ENCODE measurements around the gene KCNA2. TPM values are rescaled to one million over a fixed set of nuclear protein-coding genes. Genes with fewer than 3 reads are reported as not detected.
A peak's percentile ranks its signal among the peaks of the same experiment; 100 is the strongest.

KCNA2 gene
- polyA plus RNA-seq, 3 donors, result not detected

DNA sequence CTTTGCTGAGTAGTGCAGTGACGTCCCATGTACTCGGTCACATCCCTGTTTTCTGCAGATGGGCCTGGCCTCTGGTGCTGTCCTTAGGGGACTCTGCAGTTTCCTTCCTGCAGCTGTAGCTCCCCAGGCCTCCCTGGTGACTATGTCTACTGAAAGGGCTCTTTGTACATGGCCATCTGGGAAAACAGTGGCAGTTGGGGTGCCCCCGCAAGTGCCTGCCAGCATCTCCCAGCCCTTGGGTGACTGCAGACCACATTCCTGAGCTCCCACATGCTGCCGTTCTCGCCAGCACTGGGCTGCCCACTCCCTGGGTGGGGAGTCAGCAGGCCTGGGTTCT lies 49.7 kb downstream of the KCNA2 start:
- TF ChIP-seq, protein P1, sequence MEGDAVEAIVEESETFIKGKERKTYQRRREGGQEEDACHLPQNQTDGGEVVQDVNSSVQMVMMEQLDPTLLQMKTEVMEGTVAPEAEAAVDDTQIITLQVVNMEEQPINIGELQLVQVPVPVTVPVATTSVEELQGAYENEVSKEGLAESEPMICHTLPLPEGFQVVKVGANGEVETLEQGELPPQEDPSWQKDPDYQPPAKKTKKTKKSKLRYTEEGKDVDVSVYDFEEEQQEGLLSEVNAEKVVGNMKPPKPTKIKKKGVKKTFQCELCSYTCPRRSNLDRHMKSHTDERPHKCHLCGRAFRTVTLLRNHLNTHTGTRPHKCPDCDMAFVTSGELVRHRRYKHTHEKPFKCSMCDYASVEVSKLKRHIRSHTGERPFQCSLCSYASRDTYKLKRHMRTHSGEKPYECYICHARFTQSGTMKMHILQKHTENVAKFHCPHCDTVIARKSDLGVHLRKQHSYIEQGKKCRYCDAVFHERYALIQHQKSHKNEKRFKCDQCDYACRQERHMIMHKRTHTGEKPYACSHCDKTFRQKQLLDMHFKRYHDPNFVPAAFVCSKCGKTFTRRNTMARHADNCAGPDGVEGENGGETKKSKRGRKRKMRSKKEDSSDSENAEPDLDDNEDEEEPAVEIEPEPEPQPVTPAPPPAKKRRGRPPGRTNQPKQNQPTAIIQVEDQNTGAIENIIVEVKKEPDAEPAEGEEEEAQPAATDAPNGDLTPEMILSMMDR (IDR thresholded peaks at IDR 0.05), result no peak
- Histone ChIP-seq H2AFZ (ENCODE audit: insufficient read depth, low read depth, low read length, poor library complexity, severe bottlenecking) (no peak overlapping the region), H3K4me1 (ENCODE audit: control insufficient read depth in 1 of 2, insufficient read depth in 2 of 2, low read length in 2 of 2) (peaks cover 0 to 4% of the 10 kb centered on the region in 2 donors), H3K27ac (ENCODE audit: low read depth in 1 of 2, low read length in 2 of 2) (no peak overlapping the region), H3K27me3 (ENCODE audit: control insufficient read depth in 2 of 2, insufficient read depth in 2 of 2, low read length in 2 of 2) (peaks cover 23 to 50% of the 10 kb centered on the region in 2 donors), H4K20me1 (ENCODE audit: insufficient read depth, low read length) (no peaks in the 10 kb centered on the region), H3K9me3 (replicated peaks in 1 of 2; ENCODE audit: control insufficient read depth in 1 of 2, insufficient read depth in 1 of 2, low read length in 2 of 2) (peaks cover 0 to 7% of the 10 kb centered on the region in 2 donors), H3K79me2 (ENCODE audit: insufficient read depth, low read length) (no peaks in the 10 kb centered on the region), H3K9ac (ENCODE audit: insufficient read depth, low read length, poor library complexity, severe bottlenecking) (no peak overlapping the region), H3K4me3 (replicated peaks in 1 of 3; ENCODE audit: low read depth in 2 of 3, low read length in 3 of 3) (no peak overlapping the region), H3K36me3 (replicated peaks in 1 of 2; ENCODE audit: control insufficient read depth in 1 of 2, insufficient read depth in 2 of 2, low read length in 2 of 2) (no peaks in the 10 kb centered on the region), H3K4me2 (replicated peaks; ENCODE audit: extremely low read depth, low read length, poor library complexity, severe bottlenecking) (no peak overlapping the region)
- intact Hi-C loops (cut with micrococcal nuclease), result no loop called here
- H3K27me3 Mint-ChIP-seq (ENCODE audit: low read depth in 3 of 3), result peaks cover 43 to 65% (median 58%) of the 10 kb centered on the region in 3 donors
- H3K27ac Mint-ChIP-seq, result no peak overlapping the region
- no peaks in the 10 kb centered on the region for H3K36me3 Mint-ChIP-seq
- H3K9me3 Mint-ChIP-seq, result peaks cover 0 to 2% (median 0%) of the 10 kb centered on the region in 7 donors
- DNase-seq, result no peak
- no peak overlapping the region for H3K4me3 Mint-ChIP-seq
- 95% methylated on average over 5 of the region's 5 CpGs for WGBS (ENCODE audit: insufficient coverage)
- no peaks in the 10 kb centered on the region for H3K4me1 Mint-ChIP-seq

DNA sequence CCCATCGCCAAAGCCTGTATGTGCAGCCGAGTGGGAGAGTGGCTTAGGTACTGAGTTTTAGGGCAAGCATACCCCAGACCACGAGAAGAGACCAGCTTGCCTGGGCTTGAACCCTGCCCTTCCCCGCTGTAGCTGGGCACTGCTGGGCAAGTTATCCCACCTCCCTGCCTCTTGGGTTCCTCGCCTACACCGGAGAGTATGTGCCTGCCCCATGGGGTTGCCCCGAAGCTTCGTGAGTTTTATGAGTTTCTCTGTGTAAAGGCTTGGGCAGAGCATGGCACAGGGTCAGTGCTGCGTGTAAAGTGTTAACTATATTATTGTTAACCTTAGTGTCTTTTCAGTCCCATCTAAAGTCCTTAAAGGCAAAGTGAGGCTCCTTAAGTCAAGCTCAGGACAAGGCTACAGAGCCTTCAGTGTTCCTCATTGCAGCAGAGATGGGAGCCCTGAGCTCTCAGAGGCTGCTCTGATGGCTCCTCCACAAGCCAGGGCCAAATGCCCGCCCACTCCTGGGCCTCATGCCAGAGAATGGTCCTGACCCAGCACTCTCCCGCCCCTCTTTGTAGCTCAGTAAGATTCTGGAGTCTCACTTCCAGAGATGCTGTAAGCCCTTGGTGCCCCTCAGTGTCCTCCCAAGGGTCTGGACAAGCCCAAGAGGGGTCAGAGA lies 50.2 kb downstream of the KCNA2 start:
- H3K36me3 ChIP-seq (replicated peaks in 1 of 2; ENCODE audit: control insufficient read depth in 1 of 2, insufficient read depth in 2 of 2, low read length in 2 of 2), result no peaks in the 10 kb centered on the region
- no peaks in the 10 kb centered on the region for H3K36me3 Mint-ChIP-seq
- H3K27me3 ChIP-seq (ENCODE audit: control insufficient read depth in 2 of 2, insufficient read depth in 2 of 2, low read length in 2 of 2), result peaks cover 23 to 50% of the 10 kb centered on the region in 2 donors
- peaks cover 0 to 2% (median 0%) of the 10 kb centered on the region in 7 donors for H3K9me3 Mint-ChIP-seq
- no peak overlapping the region for H3K27ac Mint-ChIP-seq
- H3K4me1 Mint-ChIP-seq, result no peaks in the 10 kb centered on the region
- no peaks in the 10 kb centered on the region for H3K79me2 ChIP-seq (ENCODE audit: insufficient read depth, low read length)
- peak overlapping the region; percentile 51 for H3K4me2 ChIP-seq (replicated peaks; ENCODE audit: extremely low read depth, low read length, poor library complexity, severe bottlenecking)
- peak overlapping the region in 1 of 2 donors; percentile 22 for H3K4me3 Mint-ChIP-seq
- TF ChIP-seq, protein P1 (IDR thresholded peaks at IDR 0.05), result no peak
- H3K27me3 Mint-ChIP-seq (ENCODE audit: low read depth in 3 of 3), result peaks cover 43 to 65% (median 59%) of the 10 kb centered on the region in 3 donors
- no peaks in the 10 kb centered on the region for H4K20me1 ChIP-seq (ENCODE audit: insufficient read depth, low read length)
- H3K9ac ChIP-seq (ENCODE audit: insufficient read depth, low read length, poor library complexity, severe bottlenecking), result no peak overlapping the region
- DNase-seq, result no peak
- WGBS (ENCODE audit: insufficient coverage), result 53% methylated on average over 5 of the region's 11 CpGs
- intact Hi-C loops (cut with micrococcal nuclease), result no loop called here
- peaks cover 0 to 4% of the 10 kb centered on the region in 2 donors for H3K4me1 ChIP-seq (ENCODE audit: control insufficient read depth in 1 of 2, insufficient read depth in 2 of 2, low read length in 2 of 2)
- H3K27ac ChIP-seq (ENCODE audit: low read depth in 1 of 2, low read length in 2 of 2), result no peak overlapping the region
- no peak overlapping the region for H2AFZ ChIP-seq (ENCODE audit: insufficient read depth, low read depth, low read length, poor library complexity, severe bottlenecking)
- H3K9me3 ChIP-seq (replicated peaks in 1 of 2; ENCODE audit: control insufficient read depth in 1 of 2, insufficient read depth in 1 of 2, low read length in 2 of 2), result peaks cover 0 to 7% of the 10 kb centered on the region in 2 donors
- no peak overlapping the region for H3K4me3 ChIP-seq (replicated peaks in 1 of 3; ENCODE audit: low read depth in 2 of 3, low read length in 3 of 3)

Measured in CD14-positive monocyte (primary cell).